Transverse colon (tissue), 3 donors: ENCODE results near the gene PAX8.

ENCODE experiments used
- CTCF ChIP-seq, 5 experiments: fragments of 200-600 bp in 3 of 5; fragments of 450-650 bp in 2 of 5; sonication (generic) in 3 of 5; IDR thresholded peaks; 1 replicate in 2 of 5; 2 replicates in 3 of 5; pipeline ENCODE4 v1.5.1; 2016 to 2017; ENCODE audit warnings: antibody characterized with exemption in 5 of 5, inconsistent platforms in 3 of 5, mild to moderate bottlenecking in 2 of 5, moderate library complexity in 1 of 5
- POLR2A ChIP-seq: fragments of 450-650 bp; IDR thresholded peaks from one replicate; pipeline ENCODE4 v1.6.1; 2016; ENCODE audit warnings: antibody characterized with exemption, mild to moderate bottlenecking, moderate library complexity

- TF ChIP-seq CTCF (IDR thresholded peaks at IDR 0.05) (no peak), POLR2A (no peak)
Observed at GRCh38 chr2:113233593-113234550, 44.8 kb downstream of the PAX8 start.
